ENCODE results near the gene NCOA5.

NCOA5 gene

DNA sequence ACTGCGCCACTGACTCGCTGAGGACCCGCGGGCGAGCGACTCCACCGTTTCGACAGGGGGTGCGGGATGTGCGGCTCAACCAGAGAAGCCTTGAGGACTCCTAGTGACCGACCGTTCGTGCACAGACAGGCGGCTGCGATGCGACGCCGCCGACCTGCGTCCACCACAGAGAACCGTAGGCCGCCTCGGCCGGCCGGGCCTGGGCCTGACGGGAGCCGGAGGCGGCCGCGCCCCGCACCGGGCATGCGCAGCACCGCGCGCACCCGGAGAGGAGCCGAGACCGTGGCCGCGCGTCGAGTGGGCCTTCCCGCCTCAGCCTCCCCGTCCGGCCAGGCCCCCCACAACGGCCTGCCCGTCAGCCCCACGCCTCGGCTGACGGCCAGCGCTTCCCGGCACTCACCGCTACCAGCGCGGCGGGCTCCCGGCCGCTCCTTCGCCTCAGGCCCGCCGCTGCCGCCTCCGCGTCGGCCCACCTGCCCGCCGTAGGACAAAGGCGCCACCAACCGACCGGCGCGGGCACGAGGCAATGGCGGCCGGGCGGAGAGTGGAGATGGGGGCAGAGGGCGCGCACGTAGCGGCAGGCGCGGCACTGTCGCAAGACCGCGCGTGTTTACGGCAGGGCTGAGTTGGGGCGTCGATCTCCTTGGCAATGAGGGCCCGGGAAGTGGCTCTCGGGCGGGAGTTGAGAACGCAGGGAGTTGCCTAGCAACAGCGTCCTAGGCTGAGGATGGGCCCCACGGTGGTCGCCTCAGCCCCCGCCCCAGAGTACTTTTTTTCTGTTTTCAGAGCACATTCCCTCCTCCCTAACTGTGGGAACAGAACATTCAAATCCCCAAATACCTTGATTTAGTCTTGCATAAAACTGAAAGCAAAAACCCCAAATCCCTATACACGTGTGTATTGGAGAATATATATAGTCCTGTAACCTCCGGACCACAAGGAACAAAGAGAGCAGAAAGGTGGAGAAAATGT is at the start of gene NCOA5:
TSS of gene NCOA5 (minus strand) at position 546 of the 972 bp plus-strand sequence. CDS start 10,538 bp downstream, outside the sequence.
- Mint-ChIP-seq H3K4me1 (peaks cover 54% of the 10 kb centered on the region), H3K27ac (peak within 1 kb of the TSS; percentile 87), H3K36me3 (ENCODE audit: low read depth) (peaks cover 7% of the 10 kb centered on the region), H3K27me3 (no peaks in the 10 kb centered on the region), H3K9me3 (no peaks in the 10 kb centered on the region), H3K4me3 (peak within 1 kb of the TSS; percentile 90)
- peak; percentile 88 for ATAC-seq
- DNase-seq = peak; percentile 94

DNA sequence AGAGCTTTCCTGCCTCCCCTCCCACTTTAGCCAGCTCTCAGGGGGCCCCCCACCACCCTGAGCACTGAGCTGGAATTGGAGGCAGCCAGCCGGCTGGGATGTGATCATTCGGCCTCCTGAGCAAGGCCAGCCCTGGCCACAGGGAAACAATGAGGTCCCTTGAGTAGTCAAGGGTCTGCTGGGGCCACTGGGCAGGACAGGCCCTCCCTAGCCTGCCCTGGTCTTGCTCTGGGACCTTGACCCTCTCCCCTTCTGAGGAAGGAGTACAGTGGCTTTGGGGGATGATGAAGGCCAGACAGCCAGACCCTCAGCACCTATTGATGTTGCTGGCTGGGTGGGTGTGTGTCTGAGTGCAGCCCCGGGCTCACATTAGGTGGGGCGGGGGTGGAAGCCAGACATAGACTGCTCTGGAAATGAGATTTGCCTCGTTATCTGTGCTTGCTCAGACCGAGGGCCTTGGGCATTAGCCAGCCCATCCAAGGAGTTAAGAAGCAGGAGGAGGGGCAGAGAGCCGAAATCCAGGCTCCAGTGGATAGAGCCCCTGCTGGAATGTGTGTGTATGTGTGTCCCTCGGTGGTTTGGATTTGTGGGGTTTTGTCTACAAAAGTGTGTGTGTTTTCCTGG is 49.6 kb upstream of the NCOA5 start:
- DNase-seq = no peak
- Mint-ChIP-seq H3K27me3 (peaks cover 48% of the 10 kb centered on the region), H3K9me3 (no peaks in the 10 kb centered on the region), H3K4me1 (no peaks in the 10 kb centered on the region), H3K4me3 (no peak overlapping the region), H3K36me3 (ENCODE audit: low read depth) (no peaks in the 10 kb centered on the region), H3K27ac (no peak overlapping the region)
- no peak for ATAC-seq

GRCh38 chr20:46137816-46138215 is 48.1 kb upstream of the NCOA5 start:
- Mint-ChIP-seq H3K36me3 (ENCODE audit: low read depth) (no peaks in the 10 kb centered on the region), H3K9me3 (no peaks in the 10 kb centered on the region), H3K27ac (no peak overlapping the region), H3K27me3 (peaks cover 47% of the 10 kb centered on the region), H3K4me1 (peaks cover 3% of the 10 kb centered on the region), H3K4me3 (no peak overlapping the region)
- ATAC-seq (no peak), DNase-seq (no peak)

GRCh38 chr20:46135856-46136633 is 46.3 kb upstream of the NCOA5 start:
- DNase-seq (no peak), ATAC-seq (no peak)
- Mint-ChIP-seq H3K4me3 (no peak overlapping the region), H3K27me3 (peaks cover 43% of the 10 kb centered on the region), H3K36me3 (ENCODE audit: low read depth) (no peaks in the 10 kb centered on the region), H3K27ac (no peak overlapping the region), H3K9me3 (no peaks in the 10 kb centered on the region), H3K4me1 (peaks cover 4% of the 10 kb centered on the region)

DNA sequence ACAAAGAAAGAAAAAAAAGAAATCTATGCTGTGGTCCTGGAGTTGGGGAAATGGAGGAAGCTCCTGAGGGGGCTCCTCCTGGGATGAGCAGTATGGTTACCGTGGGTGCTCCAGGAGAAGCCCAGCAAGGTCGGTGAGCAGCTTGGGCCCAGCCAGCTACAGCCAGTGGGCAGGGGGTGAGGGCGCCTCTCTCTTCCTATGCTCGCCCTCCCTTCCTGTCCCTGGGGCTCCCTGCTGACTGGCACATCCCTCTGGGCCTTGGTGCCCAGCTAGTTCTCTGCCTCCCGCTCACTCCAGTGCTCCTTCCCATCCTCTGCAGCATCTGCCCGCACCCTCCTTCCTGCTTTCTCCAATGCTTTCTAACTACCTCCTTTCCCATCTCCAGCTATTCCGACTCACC is 45.0 kb upstream of the NCOA5 start:
- Mint-ChIP-seq H3K36me3 (ENCODE audit: low read depth) (no peaks in the 10 kb centered on the region), H3K27me3 (peaks cover 51% of the 10 kb centered on the region), H3K4me3 (no peak overlapping the region), H3K27ac (no peak overlapping the region), H3K4me1 (peaks cover 4% of the 10 kb centered on the region), H3K9me3 (no peaks in the 10 kb centered on the region)
- no peak for ATAC-seq
- DNase-seq = no peak

GRCh38 chr20:46133886-46134654 is 44.3 kb upstream of the NCOA5 start:
- no peak overlapping the region for H3K4me3 Mint-ChIP-seq
- H3K27ac Mint-ChIP-seq = no peak overlapping the region
- peaks cover 50% of the 10 kb centered on the region for H3K27me3 Mint-ChIP-seq
- no peaks in the 10 kb centered on the region for H3K9me3 Mint-ChIP-seq
- no peaks in the 10 kb centered on the region for H3K36me3 Mint-ChIP-seq (ENCODE audit: low read depth)
- DNase-seq (no peak), ATAC-seq (no peak)
- H3K4me1 Mint-ChIP-seq = peaks cover 4% of the 10 kb centered on the region

DNA sequence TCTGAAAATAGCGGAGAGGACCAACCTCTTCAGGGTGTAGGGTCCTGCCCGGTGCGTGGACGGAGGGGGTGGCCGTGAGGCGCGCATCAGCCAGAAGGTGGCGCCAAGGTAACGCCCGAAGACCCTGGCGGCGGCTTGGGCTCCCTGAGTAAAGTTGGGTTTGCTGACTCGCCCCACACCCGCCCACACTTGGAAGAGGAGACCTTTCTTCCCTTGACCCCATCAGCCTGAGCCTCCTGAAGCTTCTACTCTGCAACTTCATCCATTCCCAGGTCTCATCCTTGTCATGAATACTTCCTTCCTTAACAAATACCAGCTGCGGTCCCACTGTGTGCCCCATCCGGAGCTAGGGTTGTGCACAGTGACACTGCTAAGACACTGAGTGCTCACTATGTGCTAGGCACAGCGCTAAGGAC is 43.0 kb upstream of the NCOA5 start:
- ATAC-seq (peak; percentile 71), DNase-seq (peak; percentile 73)
- Mint-ChIP-seq H3K27ac (no peak overlapping the region), H3K9me3 (no peaks in the 10 kb centered on the region), H3K4me1 (peaks cover 4% of the 10 kb centered on the region), H3K4me3 (no peak overlapping the region), H3K27me3 (peaks cover 46% of the 10 kb centered on the region), H3K36me3 (ENCODE audit: low read depth) (peaks cover 3% of the 10 kb centered on the region)

GRCh38 chr20:46131396-46131795 is 41.6 kb upstream of the NCOA5 start:
- ATAC-seq = no peak
- Mint-ChIP-seq H3K4me1 (peaks cover 4% of the 10 kb centered on the region), H3K4me3 (no peak overlapping the region), H3K9me3 (no peaks in the 10 kb centered on the region), H3K27me3 (peaks cover 40% of the 10 kb centered on the region), H3K36me3 (ENCODE audit: low read depth) (peaks cover 7% of the 10 kb centered on the region), H3K27ac (no peak overlapping the region)
- DNase-seq = no peak

GRCh38 chr20:46130534-46130933 is 40.8 kb upstream of the NCOA5 start:
- H3K27ac Mint-ChIP-seq = no peak overlapping the region
- no peak for ATAC-seq
- peaks cover 4% of the 10 kb centered on the region for H3K4me1 Mint-ChIP-seq
- H3K9me3 Mint-ChIP-seq = no peaks in the 10 kb centered on the region
- peaks cover 35% of the 10 kb centered on the region for H3K27me3 Mint-ChIP-seq
- no peak for DNase-seq
- peaks cover 8% of the 10 kb centered on the region for H3K36me3 Mint-ChIP-seq (ENCODE audit: low read depth)
- no peak overlapping the region for H3K4me3 Mint-ChIP-seq

- no peak overlapping the region for H3K27ac Mint-ChIP-seq
- H3K9me3 Mint-ChIP-seq = no peaks in the 10 kb centered on the region
- H3K4me1 Mint-ChIP-seq = peaks cover 4% of the 10 kb centered on the region
- peak; percentile 41 for ATAC-seq
- peaks cover 34% of the 10 kb centered on the region for H3K27me3 Mint-ChIP-seq
- H3K4me3 Mint-ChIP-seq = no peak overlapping the region
- no peak for DNase-seq
- H3K36me3 Mint-ChIP-seq (ENCODE audit: low read depth) = peaks cover 9% of the 10 kb centered on the region
These were observed 40.3 kb upstream of the NCOA5 start for GRCh38 chr20:46129955-46130481.

DNA sequence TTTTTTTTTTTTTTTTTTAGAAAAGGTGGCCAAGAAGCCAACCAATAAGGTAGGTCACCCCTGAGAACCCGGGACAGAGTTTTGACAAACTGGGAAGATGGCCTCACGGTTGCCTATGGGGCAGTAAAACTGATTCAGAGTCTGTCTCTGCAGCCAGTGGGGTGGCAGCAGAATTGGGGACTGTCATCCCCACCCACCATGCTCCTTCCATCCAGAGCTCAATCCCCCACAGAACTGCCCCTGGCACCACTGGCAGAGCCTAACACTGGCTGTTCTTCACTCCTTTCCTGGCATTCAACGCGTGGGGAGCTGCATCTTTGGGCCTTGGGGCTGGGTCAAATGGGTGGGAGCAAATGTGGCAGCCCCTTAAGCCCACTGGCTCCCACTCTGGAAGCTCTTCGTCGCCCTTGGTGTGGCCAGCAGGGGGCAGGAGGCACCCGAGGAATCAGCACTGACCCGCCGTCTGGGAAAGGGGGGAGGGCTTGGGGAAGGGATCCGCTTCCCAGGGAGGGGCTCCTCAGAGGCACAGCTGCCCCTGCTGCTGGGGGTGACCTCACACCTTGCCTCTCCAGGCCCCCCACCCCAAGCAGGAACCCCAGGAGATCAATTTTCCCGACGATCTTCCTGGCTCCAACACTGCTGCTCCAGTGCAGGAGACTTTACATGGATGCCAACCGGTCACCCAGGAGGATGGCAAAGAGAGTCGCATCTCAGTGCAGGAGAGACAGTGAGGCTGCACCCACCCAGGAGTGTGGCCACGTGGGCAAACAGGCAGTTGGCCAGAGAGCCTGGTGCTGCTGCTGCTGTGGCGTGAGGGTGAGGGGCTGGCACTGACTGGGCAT is 38.8 kb upstream of the NCOA5 start:
- ATAC-seq (no peak), DNase-seq (no peak)
- H3K27me3 Mint-ChIP-seq = peaks cover 28% of the 10 kb centered on the region
- peaks cover 13% of the 10 kb centered on the region for H3K36me3 Mint-ChIP-seq (ENCODE audit: low read depth)
- no peaks in the 10 kb centered on the region for H3K9me3 Mint-ChIP-seq
- peaks cover 4% of the 10 kb centered on the region for H3K4me1 Mint-ChIP-seq
- H3K4me3 Mint-ChIP-seq = no peak overlapping the region
- H3K27ac Mint-ChIP-seq = no peak overlapping the region

DNA sequence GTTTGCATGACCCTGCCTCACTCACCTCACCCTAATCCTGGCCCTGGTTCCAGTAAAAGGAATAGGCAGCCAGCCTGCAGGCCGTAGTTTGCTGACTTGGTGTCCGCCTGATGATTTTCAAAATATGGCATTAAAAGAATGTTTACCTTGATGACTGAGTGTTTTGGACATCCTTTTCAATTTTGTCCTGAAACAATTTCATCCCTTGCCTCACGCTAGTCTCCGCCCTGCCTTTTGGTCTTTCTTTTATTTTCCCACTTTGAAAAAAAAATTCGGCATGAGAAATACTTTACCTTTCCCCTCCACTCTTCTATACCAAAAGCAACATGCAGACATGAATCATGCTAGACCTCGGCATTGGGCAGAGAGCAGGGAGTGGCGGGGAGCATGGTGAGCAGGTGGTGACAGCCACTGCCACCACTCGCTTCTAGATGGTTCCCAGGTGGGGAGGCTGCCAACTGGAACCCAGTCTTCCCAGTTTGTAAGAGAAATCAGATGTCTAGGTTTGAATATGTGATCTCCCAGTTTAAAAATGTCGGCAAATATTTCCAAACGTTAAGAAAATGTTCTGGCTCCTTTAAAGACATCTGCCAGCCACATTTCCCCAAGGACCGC is 37.7 kb upstream of the NCOA5 start:
- Mint-ChIP-seq H3K4me1 (no peaks in the 10 kb centered on the region), H3K4me3 (no peak overlapping the region), H3K36me3 (ENCODE audit: low read depth) (peaks cover 13% of the 10 kb centered on the region), H3K27me3 (peaks cover 21% of the 10 kb centered on the region), H3K9me3 (no peaks in the 10 kb centered on the region), H3K27ac (no peak overlapping the region)
- DNase-seq (no peak), ATAC-seq (no peak)
